ENCODE data around the gene CARNS1. TPM values are rescaled to one million over a fixed set of nuclear protein-coding genes. Genes with fewer than 3 reads are reported as not detected.
A peak's percentile ranks its signal among the peaks of the same experiment; 100 is the strongest.

The CARNS1 gene
- total and polyA plus RNA-seq, 7 donors = 2.1 to 27.5 (median 7.0) TPM

DNA sequence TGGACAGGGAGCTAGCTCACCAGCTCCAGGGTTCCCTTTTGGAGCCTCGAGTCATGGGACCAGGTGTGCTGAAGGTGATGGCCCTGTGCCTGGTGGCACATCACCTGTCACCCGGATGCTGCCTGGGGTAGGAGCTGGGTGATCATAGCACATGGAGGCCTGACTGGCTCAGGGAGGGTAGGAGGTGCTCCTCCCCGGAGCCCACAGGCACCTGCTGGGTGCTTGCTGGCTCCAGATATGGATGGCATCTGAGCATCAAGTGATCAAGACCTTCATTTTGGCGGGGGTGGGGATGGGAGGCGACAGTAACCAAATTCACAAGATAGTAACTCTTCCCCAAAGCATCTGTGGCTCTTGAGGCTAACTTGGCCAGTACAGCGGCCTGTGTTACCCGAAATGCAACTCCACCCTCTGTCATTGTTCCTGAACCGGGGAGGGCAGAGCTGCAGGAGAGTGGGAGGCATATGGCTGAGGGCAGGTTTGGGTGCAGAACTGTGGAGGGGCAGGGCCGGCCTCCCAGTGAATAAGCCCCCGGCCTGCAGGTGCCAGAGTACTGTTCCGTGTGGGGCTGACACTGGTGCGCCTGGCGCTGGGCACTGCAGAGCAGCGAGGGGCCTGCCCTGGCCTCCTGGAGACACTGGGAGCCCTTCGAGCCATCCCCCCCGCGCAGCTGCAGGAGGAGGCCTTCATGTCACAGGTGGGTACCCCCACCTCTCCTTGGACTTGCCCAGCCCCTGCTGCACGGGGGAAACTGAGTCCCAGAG lies 6.9 kb upstream of the CARNS1 start:
- Histone ChIP-seq H3K27me3 (ENCODE audit: insufficient read depth in 3 of 3, low read length in 2 of 3) (peaks cover 0 to 32% (median 11%) of the 10 kb centered on the region in 3 donors), H3K9me3 (no peaks in the 10 kb centered on the region), H3K27ac (no peak overlapping the region), H3K4me3 (no peak overlapping the region), H3K4me1 (no peaks in the 10 kb centered on the region), H3K36me3 (ENCODE audit: insufficient read depth in 1 of 2, low read depth in 1 of 2) (no peaks in the 10 kb centered on the region)
- intact Hi-C loops (cut with DNase I) = no loop called here
- ATAC-seq = no peak
- TF ChIP-seq, protein P1, sequence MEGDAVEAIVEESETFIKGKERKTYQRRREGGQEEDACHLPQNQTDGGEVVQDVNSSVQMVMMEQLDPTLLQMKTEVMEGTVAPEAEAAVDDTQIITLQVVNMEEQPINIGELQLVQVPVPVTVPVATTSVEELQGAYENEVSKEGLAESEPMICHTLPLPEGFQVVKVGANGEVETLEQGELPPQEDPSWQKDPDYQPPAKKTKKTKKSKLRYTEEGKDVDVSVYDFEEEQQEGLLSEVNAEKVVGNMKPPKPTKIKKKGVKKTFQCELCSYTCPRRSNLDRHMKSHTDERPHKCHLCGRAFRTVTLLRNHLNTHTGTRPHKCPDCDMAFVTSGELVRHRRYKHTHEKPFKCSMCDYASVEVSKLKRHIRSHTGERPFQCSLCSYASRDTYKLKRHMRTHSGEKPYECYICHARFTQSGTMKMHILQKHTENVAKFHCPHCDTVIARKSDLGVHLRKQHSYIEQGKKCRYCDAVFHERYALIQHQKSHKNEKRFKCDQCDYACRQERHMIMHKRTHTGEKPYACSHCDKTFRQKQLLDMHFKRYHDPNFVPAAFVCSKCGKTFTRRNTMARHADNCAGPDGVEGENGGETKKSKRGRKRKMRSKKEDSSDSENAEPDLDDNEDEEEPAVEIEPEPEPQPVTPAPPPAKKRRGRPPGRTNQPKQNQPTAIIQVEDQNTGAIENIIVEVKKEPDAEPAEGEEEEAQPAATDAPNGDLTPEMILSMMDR (IDR thresholded peaks at IDR 0.05) = no peak
- DNase-seq = no peak
- 65 to 71% (median 67%) methylated on average over 18 of the region's 18 CpGs for WGBS, 3 donors

DNA sequence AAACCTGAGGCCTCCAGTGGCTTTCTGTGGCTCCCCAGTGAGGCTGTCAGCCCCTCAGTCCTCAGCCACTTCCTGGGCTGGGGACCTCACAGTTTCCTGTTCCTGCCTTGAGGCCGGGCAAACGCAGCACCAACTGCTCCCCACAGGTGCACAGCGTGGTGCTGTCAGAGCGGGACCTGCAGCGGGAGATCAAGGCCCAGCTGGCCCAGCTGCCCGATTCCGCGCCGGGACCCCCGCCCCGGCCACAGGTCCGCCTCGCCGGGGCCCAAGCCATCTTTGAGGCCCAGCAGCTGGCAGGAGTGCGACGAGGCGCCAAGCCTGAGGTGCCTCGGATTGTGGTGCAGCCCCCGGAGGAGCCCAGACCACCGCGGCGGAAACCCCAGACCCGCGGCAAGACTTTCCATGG lies 6.2 kb upstream of the CARNS1 start:
- Histone ChIP-seq H3K27ac (no peak overlapping the region), H3K27me3 (ENCODE audit: insufficient read depth in 3 of 3, low read length in 2 of 3) (peaks cover 0 to 32% (median 11%) of the 10 kb centered on the region in 3 donors), H3K4me3 (no peak overlapping the region), H3K9me3 (no peaks in the 10 kb centered on the region), H3K36me3 (ENCODE audit: insufficient read depth in 1 of 2, low read depth in 1 of 2) (no peaks in the 10 kb centered on the region), H3K4me1 (no peaks in the 10 kb centered on the region)
- DNase-seq (no peak), ATAC-seq (no peak)
- WGBS, 3 donors = 33 to 58% (median 47%) methylated on average over 24 of the region's 24 CpGs
- TF ChIP-seq, protein P1 (IDR thresholded peaks at IDR 0.05) = no peak
- intact Hi-C loops (cut with DNase I) = no loop called here

DNA sequence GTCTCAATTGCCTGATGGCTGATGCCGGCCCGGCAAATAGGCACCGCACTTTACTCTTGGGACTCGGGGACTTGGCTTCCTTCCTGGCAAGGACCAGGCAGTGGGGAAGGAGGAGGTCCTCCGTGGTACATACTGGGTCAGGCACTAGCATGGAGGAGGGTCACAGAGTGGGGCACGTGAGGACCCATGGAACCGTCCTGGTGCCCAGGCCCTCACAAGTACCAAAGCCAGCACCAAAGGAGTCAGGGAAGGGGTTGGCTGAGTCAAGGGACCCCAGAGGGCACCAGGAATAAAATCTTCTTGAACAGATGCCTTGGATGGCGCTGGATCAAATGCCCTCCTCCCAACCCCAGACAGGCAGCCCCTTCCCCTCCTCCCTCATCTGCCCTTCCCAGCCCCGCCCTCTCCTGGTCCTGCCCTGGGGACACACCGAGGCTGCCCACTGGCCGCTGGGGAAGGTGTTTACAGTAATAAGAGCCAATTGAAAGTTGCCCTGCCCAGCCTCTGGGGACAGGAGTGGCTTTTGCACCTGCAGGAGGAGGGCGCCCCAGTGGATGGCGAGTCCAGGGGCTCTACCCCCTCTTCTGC lies 5.6 kb upstream of the CARNS1 start:
- DNase-seq = no peak
- no peaks in the 10 kb centered on the region for H3K36me3 ChIP-seq (ENCODE audit: insufficient read depth in 1 of 2, low read depth in 1 of 2)
- 23 to 36% (median 27%) methylated on average over 12 to 13 of the region's 13 CpGs for WGBS, 3 donors
- TF ChIP-seq, protein P1 (IDR thresholded peaks at IDR 0.05) = no peak
- H3K4me3 ChIP-seq = no peak overlapping the region
- peaks cover 0 to 32% (median 11%) of the 10 kb centered on the region in 3 donors for H3K27me3 ChIP-seq (ENCODE audit: insufficient read depth in 3 of 3, low read length in 2 of 3)
- H3K9me3 ChIP-seq = no peaks in the 10 kb centered on the region
- no peaks in the 10 kb centered on the region for H3K4me1 ChIP-seq
- ATAC-seq = peak in 1 of 4 donors; percentile 8
- intact Hi-C loops (cut with DNase I) = no loop called here
- no peak overlapping the region for H3K27ac ChIP-seq

DNA sequence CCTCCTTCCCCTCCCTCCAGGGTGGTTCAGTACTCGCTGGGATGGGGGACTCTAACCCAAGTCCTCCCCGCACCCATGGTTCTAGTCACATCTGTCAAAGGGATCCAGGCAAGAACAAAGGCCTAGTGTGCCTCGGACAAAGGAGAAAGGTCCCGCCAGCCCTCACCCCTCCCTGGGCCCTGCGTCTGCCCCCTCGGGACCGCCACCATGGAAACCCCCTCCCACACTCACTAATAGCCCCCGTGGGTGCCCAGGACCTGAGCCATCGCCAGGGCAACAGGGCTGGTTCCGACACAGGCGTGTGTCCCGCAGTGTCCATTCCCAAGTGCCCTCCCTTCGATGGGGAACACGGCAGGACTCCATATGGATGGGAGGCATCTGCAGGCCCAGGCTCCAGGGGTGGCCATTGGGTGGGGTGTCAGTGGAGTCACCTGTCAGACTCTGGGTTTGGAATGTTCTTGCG lies 5.1 kb upstream of the CARNS1 start:
- Histone ChIP-seq H3K4me1 (no peaks in the 10 kb centered on the region), H3K9me3 (no peaks in the 10 kb centered on the region), H3K4me3 (no peak overlapping the region), H3K36me3 (ENCODE audit: insufficient read depth in 1 of 2, low read depth in 1 of 2) (no peaks in the 10 kb centered on the region), H3K27me3 (ENCODE audit: insufficient read depth in 3 of 3, low read length in 2 of 3) (peaks cover 0 to 32% (median 11%) of the 10 kb centered on the region in 3 donors), H3K27ac (no peak overlapping the region)
- WGBS, 3 donors = 43 to 63% (median 47%) methylated on average over 15 of the region's 15 CpGs
- no peak for ATAC-seq
- DNase-seq = no peak
- TF ChIP-seq, protein P1 (IDR thresholded peaks at IDR 0.05) = no peak
- intact Hi-C loops (cut with DNase I) = no loop called here
